ENCODE data around the gene METAP1.
"Not testable (repeated sequence)": the region's sequence is repeated elsewhere in the genome, so short reads cannot be mapped to it uniquely, and the experiment has no call there.

METAP1 gene

GRCh38 chr4:99099814-99100213 lies 104.3 kb downstream of the METAP1 start:
- not testable (repeated sequence) for DNase-seq (ENCODE audit: low read depth in 2 of 2)

- no peak for DNase-seq (ENCODE audit: low read depth in 2 of 2)
Observed at GRCh38 chr4:99100876-99101275, 105.4 kb downstream of the METAP1 start.

GRCh38 chr4:99102634-99103033 lies 107.1 kb downstream of the METAP1 start:
- no peak for DNase-seq (ENCODE audit: low read depth in 2 of 2)

GRCh38 chr4:99103166-99103565 lies 107.6 kb downstream of the METAP1 start:
- DNase-seq (ENCODE audit: low read depth in 2 of 2) = no peak

- no peak for DNase-seq (ENCODE audit: low read depth in 2 of 2)
Observed at GRCh38 chr4:99104153-99104552, 108.6 kb downstream of the METAP1 start.

DNA sequence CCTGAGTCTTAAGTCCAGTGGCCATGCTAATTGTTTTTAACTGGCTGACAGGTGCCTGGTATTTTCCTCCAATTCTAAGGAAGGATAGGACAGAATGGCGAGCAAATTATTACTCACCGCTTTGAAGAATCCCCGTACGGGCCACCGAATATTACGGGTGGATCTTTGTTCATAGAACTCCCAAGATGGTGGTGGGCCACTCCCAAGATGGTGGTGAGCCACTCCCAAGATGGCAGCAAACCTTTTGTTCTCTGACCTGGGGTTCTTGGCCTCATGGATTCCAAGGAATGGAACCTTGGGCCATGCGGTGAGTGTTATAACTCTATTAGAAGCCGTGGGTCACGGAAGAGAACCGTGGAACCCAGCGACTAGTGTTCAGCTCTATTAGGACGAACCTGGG lies 113.8 kb downstream of the METAP1 start:
- DNase-seq (ENCODE audit: low read depth in 2 of 2) = not testable (repeated sequence)
